MCF 10A (cell line): ENCODE measurements around the gene ZNF462. TPM values are rescaled to one million over a fixed set of nuclear protein-coding genes. Genes with fewer than 3 reads are reported as not detected.

Source experiments
- BruUV-seq: library from RNA; stranded (reverse); fragments of 400-500 nt; replicated peaks from 2 replicates; lab custom pipeline; 2021; lab: Mats Ljungman, UMichigan
- CTCF ChIA-PET: fragments of 300-600 bp; sonication (Branson Sonifier 250); formaldehyde crosslinking; extraction: SDS; loops from one replicate; lab custom pipeline; 2021; ENCODE audit warnings: antibody characterized with exemption, inconsistent platforms; lab: Yijun Ruan, JAX
- POLR2A ChIA-PET: fragments of 300-600, 350-650 bp; sonication (Branson Sonifier 250); formaldehyde crosslinking; extraction: SDS; loops from one replicate; lab custom pipeline; 2020; ENCODE audit warnings: antibody characterized with exemption, inconsistent platforms; lab: Yijun Ruan, JAX
- DNase-seq: peaks from one replicate; pipeline ENCODE4 v3.0.0-alpha.2; 2018; ENCODE audit not compliant: unreplicated experiment
- H3K27ac Mint-ChIP-seq: one replicate; pipeline ENCODE4 v1.8.0; 2022; ENCODE audit warnings: mild to moderate bottlenecking, low read depth, mixed read lengths; ENCODE audit not compliant: unreplicated experiment
- H3K27me3 Mint-ChIP-seq: one replicate; pipeline ENCODE4 v1.8.0; 2022; ENCODE audit warnings: mixed read lengths; ENCODE audit not compliant: insufficient read depth, unreplicated experiment
- H3K36me3 Mint-ChIP-seq: one replicate; pipeline ENCODE4 v1.8.0; 2022; ENCODE audit warnings: mild to moderate bottlenecking, moderate library complexity, mixed read lengths; ENCODE audit not compliant: insufficient read depth, unreplicated experiment
- H3K4me1 Mint-ChIP-seq: one replicate; pipeline ENCODE4 v1.8.0; 2022; ENCODE audit warnings: mixed read lengths; ENCODE audit not compliant: insufficient read depth, unreplicated experiment
- H3K4me3 Mint-ChIP-seq: one replicate; pipeline ENCODE4 v1.8.0; 2022; ENCODE audit warnings: mild to moderate bottlenecking, moderate library complexity, mixed read lengths; ENCODE audit not compliant: unreplicated experiment
- H3K9me3 Mint-ChIP-seq: one replicate; pipeline ENCODE4 v1.8.0; 2022; ENCODE audit warnings: mixed read lengths; ENCODE audit not compliant: unreplicated experiment
- intact Hi-C: fragments of 100-400 bp; cut with micrococcal nuclease; formaldehyde crosslinking; loops from 2 replicates; pipeline ENCODE4 v1.14.1; 2022
- total RNA-seq: library from RNA; stranded (reverse); gene quantifications from 2 replicates; pipeline ENCODE4 v1.2.3, GENCODE V29; 2022
- TF ChIP-seq, protein P1 (sequence below): fragments of 200-600 bp; IDR thresholded peaks from one replicate; pipeline ENCODE4 v1.8.0; 2022; ENCODE audit warnings: antibody characterized with exemption, mild to moderate bottlenecking; ENCODE audit not compliant: unreplicated experiment

Gene ZNF462
- total RNA-seq, 1 experiment from 2014 or later, result 47.2 TPM

DNA sequence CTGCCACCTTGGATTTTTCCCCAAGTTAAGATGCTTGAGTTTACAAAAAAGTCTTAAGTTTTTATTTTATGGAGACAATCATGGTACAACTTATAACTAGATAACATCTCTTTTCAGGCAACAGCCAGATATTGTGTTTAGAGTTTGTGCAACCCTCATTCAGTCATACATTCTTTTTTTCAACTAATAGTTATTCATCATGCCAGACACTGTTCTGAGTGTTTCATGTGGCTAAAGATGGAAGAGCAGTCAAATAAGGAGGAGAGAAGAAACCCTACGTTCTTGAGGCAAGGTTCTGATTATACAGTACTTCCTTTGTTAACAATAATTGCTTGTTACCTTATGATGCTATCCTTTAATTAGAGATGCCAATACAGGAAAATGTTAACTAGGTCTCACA lies 42.1 kb upstream of the ZNF462 start:
- BruUV-seq, result no TSS peak

DNA sequence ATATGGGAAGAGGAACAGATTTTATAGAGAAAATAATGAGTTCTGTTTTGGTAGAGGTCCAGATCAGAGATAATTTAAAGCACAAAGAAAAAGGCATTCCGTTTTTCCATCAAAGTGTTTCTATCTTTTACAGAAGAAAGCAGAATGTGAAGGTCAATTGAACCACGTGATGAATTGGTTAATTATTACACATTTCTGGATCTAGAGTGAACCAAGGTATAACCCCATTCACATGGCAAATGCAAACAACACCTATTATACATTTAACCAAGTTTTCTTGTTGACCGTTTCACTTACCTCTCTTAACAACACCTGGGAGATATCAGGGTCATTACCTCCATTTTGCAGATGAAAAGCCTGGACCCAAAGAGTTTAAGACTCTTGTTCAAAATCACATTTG lies 34.9 kb upstream of the ZNF462 start:
- Mint-ChIP-seq H3K4me3 (no peak overlapping the region), H3K4me1 (peaks cover 6% of the 10 kb centered on the region), H3K27me3 (no peaks in the 10 kb centered on the region), H3K27ac (no peak overlapping the region), H3K36me3 (no peaks in the 10 kb centered on the region), H3K9me3 (no peaks in the 10 kb centered on the region)
- ChIA-PET CTCF (no interaction called here), POLR2A (no interaction called here)
- no TSS peak for BruUV-seq
- DNase-seq, result no peak
- intact Hi-C loops, result no loop called here
- TF ChIP-seq, protein P1, sequence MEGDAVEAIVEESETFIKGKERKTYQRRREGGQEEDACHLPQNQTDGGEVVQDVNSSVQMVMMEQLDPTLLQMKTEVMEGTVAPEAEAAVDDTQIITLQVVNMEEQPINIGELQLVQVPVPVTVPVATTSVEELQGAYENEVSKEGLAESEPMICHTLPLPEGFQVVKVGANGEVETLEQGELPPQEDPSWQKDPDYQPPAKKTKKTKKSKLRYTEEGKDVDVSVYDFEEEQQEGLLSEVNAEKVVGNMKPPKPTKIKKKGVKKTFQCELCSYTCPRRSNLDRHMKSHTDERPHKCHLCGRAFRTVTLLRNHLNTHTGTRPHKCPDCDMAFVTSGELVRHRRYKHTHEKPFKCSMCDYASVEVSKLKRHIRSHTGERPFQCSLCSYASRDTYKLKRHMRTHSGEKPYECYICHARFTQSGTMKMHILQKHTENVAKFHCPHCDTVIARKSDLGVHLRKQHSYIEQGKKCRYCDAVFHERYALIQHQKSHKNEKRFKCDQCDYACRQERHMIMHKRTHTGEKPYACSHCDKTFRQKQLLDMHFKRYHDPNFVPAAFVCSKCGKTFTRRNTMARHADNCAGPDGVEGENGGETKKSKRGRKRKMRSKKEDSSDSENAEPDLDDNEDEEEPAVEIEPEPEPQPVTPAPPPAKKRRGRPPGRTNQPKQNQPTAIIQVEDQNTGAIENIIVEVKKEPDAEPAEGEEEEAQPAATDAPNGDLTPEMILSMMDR, result no peak

More for the DNA sequence above, 42.1 kb upstream of the ZNF462 start:
- Mint-ChIP-seq H3K27me3 (no peaks in the 10 kb centered on the region), H3K4me1 (no peaks in the 10 kb centered on the region), H3K9me3 (no peaks in the 10 kb centered on the region), H3K4me3 (no peak overlapping the region), H3K36me3 (no peaks in the 10 kb centered on the region), H3K27ac (no peak overlapping the region)
- intact Hi-C loops, result no loop called here
- CTCF ChIA-PET, result no interaction called here
- POLR2A ChIA-PET, result no interaction called here
- DNase-seq, result no peak
- TF ChIP-seq, protein P1, result no peak

DNA sequence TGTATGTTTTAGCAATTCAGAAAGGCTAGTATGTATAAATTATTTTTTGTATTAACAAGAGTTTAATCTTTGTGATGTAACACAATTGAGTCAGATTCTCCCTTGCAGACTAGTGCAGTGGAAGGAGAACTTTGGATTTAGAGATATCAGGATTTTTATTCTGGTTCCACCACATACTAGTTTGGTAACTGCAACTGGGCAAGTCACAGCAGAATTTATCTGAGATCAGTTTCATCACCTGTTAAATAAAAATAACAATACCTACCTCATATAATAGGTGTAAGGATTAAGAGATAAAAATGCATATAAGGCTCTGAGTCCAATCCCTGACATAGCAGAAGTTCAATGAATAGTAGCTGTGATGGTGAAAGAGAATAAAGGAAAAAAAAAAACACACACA lies 34.0 kb upstream of the ZNF462 start:
- no TSS peak for BruUV-seq
- Mint-ChIP-seq H3K4me1 (peaks cover 6% of the 10 kb centered on the region), H3K4me3 (no peak overlapping the region), H3K9me3 (peaks cover 3% of the 10 kb centered on the region), H3K27ac (no peak overlapping the region), H3K36me3 (no peaks in the 10 kb centered on the region), H3K27me3 (no peaks in the 10 kb centered on the region)
- no peak for DNase-seq
- intact Hi-C loops, result no loop called here
- POLR2A ChIA-PET, result no interaction called here
- CTCF ChIA-PET, result no interaction called here
- TF ChIP-seq, protein P1, result no peak

DNA sequence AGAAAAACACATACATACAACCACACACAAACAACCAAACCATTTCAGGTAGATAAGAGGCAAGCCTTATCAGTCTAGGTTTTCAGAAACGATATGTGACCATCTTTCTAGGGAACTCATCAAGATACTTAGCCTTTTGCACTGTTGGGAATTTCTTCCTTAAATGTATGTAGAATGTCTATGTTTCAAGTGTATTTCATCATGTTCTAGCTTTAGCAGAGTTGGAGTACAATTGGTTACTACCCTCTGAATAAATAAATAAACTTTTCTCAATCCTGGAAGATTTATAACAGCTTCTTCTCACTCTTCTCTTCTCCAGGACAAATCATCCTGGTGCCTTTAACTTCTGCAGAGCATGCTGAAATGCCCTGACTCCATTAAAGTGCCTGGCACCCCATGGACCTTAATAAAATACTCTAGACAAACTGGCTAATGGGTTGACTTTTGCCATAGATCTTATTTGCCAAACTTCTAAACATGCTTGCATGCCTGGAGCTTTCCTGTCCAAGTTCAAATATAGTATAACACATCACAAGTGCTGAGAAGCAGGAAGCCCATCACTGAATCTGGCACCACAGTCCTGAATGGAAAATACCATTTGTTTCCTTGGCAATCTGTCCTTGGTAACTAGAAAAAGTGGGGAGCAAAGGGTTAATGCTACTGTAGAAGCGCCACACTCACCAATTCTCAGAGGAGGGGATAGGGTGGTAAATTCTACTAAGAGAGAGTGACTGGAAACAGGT lies 33.1 kb upstream of the ZNF462 start:
- Mint-ChIP-seq H3K4me1 (peaks cover 6% of the 10 kb centered on the region), H3K9me3 (peaks cover 7% of the 10 kb centered on the region), H3K36me3 (no peaks in the 10 kb centered on the region), H3K4me3 (no peak overlapping the region), H3K27me3 (no peaks in the 10 kb centered on the region), H3K27ac (no peak overlapping the region)
- TF ChIP-seq, protein P1, result no peak
- no peak for DNase-seq
- ChIA-PET CTCF (no interaction called here), POLR2A (no interaction called here)
- BruUV-seq, result no TSS peak
- intact Hi-C loops, result no loop called here
